MV-4-11 (cell line): ENCODE measurements around the gene RASA1.

Source experiments
- DNase-seq: peaks from one replicate; lab custom pipeline; 2025; lab: John Stamatoyannopoulos, UW

RASA1 gene

DNA sequence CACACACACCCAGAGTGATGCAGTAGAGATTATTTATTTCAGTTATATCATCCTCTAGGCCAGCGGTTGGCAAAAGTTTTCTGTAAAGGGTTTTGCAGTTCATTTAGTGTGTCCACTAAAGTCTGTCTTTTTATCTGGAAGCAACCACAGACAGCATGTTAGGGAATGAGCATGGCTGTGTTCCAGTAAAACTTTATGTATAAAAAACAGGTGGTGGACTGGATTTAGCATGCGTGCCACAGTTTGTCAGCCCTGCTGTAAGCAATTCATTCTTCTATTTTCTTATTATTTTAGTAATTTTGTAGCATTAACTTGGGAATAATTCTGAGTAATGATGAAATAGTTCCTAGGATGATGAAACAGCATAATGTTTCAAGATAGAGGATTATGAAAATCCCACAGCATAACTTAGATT, 93.4 kb downstream of the RASA1 start:
- DNase-seq = no peak

DNA sequence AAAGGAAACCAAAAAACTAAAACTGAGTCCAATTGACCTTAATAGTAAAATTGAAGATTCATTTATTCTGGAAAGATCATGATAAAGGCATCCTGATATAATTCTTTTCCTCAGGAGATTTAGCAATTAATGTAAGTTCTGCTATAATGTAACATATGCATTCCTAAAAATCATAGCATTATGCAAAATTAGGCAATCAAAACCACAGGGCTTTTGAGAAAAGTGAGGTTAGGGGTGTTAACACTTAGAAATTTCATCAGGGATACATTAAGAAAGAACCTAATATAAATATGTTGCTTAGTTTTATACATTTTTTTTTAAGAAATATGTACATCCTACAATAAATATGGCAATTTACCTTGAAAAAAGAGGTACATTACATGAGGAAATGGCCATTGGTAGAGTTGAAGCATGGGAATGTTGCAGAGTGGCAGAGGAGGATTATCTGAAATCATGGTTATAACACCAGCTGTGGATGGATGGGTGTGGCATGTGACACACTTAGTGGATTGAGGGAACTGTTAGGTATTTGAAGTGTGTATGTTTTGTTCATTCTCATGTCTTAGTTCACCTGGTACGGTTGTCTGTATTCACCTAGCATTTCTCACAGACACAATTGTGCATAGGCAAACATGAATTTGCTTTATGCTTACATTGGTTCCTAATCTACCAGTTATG, 94.0 kb downstream of the RASA1 start:
- DNase-seq = peak; percentile 26

DNA sequence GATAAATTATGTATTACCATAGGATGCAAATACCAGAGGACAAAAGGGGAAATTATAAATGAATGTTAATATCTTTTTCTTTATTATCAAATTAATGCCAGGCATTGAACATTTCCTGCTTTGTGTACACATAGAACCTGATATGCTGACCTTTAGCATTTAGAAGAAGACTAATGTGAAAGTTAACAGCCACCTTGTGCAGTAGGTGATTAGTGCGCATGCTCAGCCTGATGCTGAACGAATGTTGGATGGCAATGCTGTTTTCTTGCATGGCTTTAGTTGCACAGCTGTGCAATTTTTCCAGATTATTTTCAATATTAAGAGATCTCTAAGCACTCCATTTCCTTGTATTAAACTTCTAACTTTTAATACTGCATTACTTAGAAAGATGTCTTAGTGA, 99.6 kb downstream of the RASA1 start:
- no peak for DNase-seq

DNA sequence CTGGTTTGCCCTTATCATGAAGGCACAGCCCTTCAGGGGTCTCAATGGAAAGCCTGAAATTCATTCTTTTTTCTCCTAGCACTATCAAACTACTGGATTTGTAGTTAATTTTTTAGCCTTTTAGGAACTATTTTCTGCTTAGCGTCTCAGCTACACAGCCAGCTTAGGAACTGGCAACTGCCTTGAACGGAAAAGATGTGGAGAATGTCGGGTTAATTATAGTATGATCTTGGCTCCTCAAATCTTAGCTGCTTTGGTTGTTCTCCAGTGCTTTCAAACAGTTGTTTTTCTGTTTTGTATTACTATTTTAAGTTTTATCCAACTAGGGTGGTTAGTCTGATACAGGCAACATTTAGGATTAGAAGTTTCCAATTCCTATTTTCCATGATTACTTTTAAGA, 100.9 kb downstream of the RASA1 start:
- no peak for DNase-seq

DNA sequence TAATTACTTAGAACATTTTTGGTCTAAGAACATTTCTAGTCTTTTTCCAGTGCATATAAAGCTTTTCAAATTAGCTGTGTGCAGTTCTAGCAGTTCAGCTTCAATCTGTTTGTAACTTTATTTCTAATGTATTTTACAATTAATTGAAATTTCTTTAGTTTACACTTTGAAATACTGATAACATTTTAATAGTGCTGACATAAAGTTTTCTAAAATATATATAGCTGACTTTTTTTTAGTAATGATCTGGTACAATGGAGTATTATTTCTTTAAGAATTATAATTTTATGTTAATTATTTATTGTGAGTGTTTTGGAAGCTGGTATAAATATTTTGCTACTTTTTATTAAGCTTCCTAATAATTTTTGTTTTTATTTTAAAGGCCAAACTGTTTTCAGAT, 101.7 kb downstream of the RASA1 start:
- DNase-seq = no peak

DNA sequence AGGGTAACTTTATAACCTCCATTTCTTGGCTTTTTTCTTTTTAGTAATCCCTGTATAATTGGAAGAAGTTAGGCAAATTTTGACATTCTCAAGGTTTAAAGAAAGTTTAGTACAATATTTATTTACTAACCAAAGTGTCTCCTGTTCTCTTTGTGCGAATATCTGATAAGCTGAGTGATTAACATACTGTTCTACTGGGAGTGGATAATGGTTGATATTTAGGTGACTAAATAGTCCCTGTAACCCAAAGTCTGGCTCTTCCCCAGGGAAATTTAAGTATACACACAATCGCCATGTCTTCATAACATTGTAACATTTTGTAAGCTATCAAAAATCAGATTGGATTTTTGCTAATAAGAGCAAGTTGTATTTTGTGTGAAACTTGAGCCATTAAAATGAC, 105.0 kb downstream of the RASA1 start:
- no peak for DNase-seq

DNA sequence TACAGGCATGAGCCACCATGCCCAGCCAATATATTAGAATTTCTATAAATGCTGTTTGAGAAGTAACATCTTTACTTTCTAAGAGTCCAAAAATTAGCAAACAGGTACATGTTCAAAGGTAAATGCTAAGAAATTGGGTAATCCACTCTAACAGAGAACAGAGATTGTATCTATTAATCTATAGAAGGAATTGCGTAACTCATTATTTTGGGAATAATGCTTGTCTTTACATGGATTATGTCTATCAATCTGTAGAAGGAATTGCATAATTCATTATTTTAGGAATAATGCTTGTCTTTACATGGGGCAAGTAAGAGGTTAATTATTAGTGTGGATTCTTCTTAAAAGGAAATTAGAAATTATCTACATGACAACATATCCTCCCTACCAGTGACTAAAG, 114.5 kb downstream of the RASA1 start:
- DNase-seq = no peak

DNA sequence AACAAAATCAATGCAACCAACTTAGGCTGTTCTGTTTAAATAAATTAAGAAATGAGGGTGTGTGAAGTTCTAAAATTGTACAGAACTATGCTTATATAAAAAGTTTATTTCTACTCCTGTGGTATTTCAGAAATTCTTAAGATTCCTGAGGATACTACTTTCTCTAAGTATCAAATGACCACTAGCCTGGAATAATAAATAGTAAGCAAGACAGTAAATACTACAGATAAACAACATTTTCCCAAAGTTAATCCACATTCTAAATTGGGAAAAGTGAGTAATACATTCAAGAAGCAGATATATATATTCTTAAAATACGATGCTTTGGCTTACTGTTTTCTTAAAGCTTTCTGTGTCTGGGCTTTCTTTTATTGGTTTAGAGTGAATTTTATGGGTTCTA, 115.5 kb downstream of the RASA1 start:
- no peak for DNase-seq

DNA sequence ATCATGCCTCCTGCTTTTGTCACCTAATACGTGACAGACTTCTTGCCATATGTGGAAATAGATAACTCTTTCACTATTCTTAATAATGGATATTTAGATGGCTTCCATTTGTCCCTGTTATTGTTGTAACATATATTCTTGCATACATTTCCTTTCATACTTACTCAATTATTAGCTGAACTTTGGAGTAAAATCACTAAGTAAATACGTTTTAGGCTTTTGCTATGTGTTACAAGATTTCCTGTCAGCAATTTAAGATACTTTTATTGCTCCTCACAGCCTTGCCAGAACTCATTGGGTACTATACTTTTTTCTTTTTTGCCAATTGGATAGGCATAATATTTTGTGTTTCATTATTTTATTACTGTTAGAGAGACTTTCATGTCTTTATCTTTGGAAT, 118.1 kb downstream of the RASA1 start:
- DNase-seq = no peak

DNA sequence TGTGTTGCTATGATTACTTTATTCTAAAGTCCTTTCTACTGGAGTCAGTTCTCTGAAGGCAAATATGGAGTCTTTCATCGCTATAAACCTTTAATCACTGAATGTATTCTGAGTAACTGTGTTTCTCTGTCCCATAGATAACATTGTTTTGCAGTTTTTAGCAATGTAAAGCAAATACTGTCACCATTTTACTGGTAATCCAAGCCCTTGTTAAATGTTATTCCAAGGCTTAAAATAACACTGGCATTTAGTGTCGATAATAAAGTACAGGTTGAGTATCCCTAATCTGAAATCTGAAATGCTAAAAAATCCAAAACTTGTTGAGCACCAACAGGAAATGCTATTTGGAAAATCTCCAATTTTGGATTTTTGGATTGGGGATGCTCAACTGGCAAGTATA, 120.4 kb downstream of the RASA1 start:
- DNase-seq = no peak

DNA sequence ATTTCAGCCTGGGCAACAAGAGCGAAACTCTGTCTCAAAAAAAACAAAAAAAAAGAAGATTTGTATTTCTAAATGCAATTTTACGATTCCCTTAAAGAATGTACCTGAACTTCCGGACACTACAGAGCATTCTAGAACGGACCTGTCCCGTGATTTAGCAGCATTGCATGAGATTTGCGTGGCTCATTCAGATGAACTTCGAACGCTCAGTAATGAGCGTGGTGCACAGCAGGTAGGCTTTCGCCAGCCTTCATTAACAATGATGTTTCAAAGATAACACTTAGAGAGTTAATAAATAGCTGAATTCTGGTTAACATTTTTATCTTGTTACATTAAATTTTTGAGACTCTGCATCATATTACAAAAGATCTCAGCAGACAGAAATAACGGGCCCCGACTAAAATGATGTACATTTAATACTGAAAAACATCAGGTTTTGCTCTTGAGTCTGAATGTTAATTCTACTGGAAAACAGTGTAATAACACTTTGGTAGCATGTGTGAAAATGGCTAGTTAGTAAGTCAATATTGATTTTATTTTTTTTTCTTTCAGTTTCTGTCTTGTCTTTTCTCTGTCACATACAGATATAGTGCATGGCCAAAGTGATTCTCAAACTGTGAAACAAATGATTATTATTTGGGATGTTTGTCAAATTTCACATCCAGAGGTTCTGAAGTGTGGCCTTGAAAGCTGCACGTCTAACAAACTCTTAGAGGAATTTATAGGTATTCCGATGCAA, 121.8 kb downstream of the RASA1 start:
- DNase-seq = no peak

DNA sequence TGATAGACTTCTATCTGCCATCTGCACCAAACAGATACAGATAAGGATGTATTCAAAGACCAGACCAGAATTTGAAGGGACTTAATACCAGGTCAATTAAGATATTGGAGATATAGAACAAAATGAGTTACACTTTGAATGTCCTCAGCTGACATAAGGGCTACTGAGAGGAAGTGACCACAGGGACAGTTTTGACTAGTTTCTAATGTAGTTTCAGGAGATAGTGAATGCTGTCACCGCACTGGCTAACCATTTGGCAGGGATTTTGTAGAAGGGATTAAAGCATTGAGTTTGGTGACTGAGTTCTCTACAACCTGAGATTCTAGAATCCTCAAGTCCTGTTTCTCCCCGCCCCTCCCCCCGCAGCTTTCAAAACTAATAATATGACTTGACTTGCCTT, 122.4 kb downstream of the RASA1 start:
- DNase-seq = no peak

DNA sequence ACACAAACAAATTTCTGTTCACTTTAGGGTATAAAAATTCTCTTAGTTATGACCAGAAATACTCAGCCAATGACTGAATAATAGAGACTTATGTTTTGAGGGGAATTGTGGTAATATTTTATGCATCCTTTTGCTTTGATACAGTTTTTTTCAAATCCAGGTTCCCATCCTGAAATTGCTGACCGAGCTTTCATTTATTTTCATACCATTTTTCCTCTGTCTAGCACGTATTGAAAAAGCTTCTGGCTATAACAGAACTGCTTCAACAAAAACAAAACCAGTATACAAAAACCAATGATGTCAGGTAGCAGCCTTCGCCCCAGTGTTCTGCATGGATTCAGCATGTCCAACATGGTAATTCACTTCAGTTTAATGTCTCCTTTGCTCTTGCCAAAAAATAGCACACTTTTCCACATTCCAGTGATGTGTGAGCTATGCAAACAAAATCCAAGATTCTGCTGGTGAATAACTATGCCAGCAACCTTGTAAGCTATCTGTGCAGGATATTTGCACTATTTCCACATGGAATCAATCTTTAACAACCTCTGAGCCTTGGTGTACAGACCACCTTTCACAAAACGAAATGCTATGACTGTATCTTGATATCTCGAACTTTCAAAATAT, 123.0 kb downstream of the RASA1 start:
- DNase-seq = no peak

DNA sequence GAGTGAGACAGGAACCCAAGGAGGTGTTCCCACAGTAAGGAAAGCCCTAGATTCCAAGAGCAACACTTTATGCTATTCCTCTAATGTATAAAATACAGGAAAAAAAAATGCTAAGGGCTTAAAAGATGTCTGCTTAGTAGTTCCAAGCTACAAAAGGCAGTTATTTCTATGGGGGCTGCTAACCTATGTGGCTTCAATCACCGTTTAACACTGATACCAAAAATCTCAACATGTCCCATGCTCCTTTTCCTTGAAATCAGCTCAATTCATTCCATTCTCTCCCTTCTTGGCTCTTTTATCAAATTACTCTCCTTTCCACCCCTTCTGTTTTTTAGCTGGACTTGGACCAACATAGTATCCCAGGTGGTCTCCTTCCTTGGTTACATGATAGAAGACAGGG, 124.5 kb downstream of the RASA1 start:
- DNase-seq = no peak

DNA sequence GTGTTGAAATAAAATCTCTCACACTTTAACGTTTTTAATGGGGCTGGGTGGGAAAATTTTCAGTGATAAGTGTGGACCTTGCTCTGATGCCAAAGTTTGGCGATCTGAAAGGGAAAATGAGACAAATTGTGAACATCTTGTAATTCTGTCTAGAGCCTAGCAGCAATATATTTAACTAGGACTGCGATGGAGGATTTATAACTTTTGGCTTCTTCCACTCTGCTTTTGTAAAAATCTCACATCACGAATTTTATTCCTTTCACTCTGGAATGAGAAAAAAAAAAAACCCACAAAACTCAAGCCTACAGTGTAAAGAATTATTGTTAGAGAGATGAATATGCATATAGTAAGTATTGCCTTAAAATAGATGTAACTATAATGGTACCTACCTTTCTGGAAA, 125.1 kb downstream of the RASA1 start:
- no peak for DNase-seq

DNA sequence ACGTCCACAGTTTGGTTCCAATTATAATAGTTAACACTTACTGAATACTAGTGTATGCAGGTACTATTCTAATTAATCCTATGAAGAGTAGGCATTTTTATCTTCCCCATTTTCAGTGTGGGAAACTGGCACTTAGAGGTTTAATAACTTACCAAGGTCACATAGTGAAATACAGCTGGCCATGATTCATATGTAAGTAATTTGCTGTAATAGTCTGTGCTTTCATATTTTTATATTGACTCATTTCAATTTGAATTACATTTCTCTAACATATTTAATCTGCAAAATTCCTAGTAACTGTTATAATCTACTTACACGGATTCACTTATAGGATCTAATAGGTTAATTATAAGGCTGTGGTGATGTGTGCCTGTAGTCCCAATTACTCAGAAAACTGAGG, 125.6 kb downstream of the RASA1 start:
- DNase-seq = no peak

DNA sequence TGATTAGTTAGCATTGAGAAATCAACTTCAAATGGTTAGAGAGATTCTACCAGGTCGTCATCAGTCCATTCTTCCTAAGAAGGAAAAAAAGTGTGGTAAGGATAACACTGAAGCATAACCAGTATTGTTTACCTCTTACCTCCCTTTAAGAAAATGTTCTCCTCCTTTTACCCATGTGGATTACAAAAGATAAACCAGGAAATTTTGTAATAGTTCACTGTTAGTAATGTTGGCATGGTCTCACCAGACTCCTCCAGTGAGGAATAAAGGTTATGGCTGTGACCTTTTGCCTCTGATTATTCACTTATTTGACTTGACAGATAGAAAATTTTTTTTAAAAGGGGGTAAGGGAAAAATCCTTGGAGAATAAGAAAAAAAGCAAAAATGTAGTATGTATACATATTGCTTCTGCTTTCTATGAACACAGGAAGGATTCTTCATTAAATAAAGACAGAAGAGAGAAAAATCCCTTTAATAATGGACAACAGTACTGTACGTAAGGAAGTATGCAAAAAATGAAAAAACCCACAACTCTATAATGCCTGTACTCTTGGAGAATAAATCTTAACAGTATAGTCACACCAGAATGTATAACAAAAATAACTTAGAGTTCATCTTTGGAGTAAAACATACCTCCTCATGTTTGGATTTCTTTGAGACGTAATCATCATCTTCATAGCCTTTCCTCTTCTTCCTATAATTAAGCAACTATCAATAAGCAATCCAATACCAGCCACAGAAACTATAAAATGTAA, 126.9 kb downstream of the RASA1 start:
- DNase-seq = no peak

DNA sequence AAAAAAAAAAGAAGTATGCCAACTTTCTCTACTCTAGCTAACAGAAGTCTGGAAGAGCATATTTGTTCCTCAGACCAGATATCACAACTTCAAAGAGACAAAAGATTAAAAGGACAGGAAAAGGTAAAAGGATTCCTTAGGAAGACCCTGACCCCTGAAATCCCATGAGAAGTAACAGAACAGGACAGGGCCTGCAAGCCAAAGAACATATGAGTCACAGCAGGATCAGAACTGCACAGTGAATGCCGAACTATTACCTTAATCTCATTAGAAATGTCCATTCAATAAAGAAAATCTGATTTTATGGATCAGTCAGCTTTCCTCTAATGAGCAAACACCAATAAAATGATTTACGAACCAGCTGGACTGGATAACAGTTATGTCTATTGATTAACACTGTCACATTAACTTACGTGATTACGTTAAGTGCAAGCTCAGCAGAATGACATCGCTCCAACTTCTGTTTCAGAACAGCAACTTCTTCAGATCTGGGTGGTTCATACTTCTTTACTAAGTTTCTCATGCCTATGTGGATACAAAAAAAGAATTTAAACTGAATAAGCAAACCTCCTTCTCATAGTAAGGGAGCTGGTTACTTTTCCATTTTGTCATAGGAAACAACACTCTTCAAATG, 131.4 kb downstream of the RASA1 start:
- no peak for DNase-seq

DNA sequence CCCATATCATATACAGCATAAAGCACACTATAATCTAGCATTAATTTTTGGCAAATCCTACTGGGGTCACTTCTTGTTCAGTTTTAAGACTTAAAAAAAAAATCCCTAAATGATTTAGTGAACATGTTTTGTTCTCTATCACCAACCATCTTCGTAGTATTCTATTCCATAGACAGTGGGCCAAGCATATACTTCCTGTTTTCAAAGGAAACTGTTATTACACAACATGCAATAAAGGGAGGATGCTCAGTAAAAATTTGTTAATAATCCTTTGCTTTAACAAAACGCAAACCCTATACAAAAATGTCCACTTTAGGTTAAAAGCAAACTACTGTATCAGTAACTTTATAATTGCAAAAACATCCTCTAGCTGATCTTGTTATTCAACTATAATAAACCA, 132.0 kb downstream of the RASA1 start:
- DNase-seq = peak; percentile 63

DNA sequence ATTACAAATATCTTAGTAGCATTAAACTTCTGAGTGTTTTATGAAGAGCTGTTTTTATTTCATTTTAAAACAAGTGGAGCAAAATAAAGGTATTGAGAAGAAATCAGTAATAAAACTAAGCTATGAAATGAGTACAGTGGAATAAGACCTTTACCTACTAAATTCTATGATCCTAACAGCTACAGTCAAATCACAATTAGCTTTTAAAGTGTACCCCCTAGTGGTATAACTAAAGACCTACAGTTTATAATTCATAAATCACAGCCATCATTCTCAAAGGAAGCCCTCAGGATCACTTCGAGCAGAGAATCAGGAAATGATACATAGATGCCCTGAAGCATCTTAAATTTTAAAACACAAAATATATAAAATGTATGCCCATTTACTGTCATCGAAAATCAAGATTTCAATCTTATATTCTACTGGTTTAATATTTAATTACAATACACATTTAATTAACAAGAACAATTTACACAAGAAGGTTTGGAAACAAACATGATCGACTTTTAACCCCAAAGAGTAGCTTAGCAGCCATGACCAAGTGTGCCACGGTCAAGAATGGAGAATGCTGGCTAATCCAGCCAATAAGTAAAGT, 132.7 kb downstream of the RASA1 start:
- DNase-seq = peak; percentile 65

DNA sequence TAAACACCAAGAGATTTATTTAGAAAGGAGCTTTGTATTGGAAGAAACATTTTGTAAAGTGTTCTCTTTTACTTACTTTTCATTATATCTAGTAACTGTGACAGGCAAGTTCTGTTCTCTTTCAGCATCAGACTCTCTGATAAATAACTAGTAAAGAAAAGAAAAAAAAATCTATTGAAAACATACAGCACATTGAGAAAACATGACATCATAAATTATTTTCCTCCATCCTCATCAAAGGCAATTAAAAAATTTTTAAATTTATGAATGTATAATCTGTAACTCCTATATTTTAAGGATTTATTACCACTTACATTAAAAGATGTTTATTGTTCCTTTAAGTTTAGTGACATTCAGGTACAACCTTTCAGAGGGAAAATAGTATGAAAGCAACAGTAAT, 133.9 kb downstream of the RASA1 start:
- DNase-seq = no peak

DNA sequence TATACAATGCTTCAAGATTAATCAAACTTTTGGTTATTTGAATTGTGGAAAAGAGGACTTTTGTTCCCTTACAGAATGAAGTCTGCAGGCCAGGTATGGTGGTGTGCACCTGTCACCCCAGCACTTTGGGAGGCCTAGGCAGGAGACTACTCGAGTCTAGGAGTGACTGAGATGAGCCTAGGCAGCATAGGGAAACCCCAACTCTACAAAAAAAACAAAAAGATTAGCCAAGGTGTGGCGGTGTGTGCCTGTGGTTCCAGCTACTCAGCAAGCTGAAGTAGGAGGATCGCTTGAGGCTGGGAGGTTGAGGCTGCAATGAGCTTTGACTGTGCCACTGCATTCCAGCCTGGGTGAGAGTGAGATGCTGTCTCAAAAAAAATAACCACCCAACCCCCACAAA, 135.7 kb downstream of the RASA1 start:
- DNase-seq = no peak
